OCI-M1 (cell line): ENCODE results near the gene TAF1.
A peak's percentile ranks its signal among the peaks of the same experiment; 100 is the strongest.
"Not testable (repeated sequence)": the region's sequence is repeated elsewhere in the genome, so short reads cannot be mapped to it uniquely, and the experiment has no call there.

Experiments
- DNase-seq: peaks from one replicate; lab custom pipeline; 2025; lab: John Stamatoyannopoulos, UW

TAF1 gene, protein sequence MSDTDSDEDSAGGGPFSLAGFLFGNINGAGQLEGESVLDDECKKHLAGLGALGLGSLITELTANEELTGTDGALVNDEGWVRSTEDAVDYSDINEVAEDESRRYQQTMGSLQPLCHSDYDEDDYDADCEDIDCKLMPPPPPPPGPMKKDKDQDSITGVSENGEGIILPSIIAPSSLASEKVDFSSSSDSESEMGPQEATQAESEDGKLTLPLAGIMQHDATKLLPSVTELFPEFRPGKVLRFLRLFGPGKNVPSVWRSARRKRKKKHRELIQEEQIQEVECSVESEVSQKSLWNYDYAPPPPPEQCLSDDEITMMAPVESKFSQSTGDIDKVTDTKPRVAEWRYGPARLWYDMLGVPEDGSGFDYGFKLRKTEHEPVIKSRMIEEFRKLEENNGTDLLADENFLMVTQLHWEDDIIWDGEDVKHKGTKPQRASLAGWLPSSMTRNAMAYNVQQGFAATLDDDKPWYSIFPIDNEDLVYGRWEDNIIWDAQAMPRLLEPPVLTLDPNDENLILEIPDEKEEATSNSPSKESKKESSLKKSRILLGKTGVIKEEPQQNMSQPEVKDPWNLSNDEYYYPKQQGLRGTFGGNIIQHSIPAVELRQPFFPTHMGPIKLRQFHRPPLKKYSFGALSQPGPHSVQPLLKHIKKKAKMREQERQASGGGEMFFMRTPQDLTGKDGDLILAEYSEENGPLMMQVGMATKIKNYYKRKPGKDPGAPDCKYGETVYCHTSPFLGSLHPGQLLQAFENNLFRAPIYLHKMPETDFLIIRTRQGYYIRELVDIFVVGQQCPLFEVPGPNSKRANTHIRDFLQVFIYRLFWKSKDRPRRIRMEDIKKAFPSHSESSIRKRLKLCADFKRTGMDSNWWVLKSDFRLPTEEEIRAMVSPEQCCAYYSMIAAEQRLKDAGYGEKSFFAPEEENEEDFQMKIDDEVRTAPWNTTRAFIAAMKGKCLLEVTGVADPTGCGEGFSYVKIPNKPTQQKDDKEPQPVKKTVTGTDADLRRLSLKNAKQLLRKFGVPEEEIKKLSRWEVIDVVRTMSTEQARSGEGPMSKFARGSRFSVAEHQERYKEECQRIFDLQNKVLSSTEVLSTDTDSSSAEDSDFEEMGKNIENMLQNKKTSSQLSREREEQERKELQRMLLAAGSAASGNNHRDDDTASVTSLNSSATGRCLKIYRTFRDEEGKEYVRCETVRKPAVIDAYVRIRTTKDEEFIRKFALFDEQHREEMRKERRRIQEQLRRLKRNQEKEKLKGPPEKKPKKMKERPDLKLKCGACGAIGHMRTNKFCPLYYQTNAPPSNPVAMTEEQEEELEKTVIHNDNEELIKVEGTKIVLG (N-terminal part only)

GRCh38 chrX:71365875-71366673 lies at the start of gene TAF1:
TSS of gene TAF1 (plus strand) at chrX:71366357. CDS start at chrX:71366375, 18 bp downstream.
- peak; percentile 97 for DNase-seq

DNA sequence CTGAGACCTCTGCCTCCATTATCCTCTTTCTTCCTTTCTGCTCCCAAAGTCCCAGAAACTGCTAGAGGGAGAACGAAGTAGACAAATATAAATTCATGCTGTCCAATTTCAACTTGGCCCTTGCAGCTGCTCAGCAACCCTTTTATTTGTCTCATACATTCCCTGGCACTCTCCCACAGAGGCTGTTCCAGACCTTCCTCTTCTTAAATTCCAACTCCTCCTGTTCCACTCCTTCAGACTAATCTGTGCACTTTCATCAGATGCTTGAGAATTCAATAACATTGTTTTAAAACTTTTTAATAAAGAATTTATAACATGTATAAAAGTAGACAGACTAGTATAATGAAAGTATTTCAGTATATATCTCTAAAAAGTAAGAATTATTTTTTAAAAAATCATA lies 49.2 kb upstream of the TAF1 start:
- DNase-seq: not testable (repeated sequence)

GRCh38 chrX:71320126-71320525 lies 46.0 kb upstream of the TAF1 start:
- DNase-seq: no peak

- no peak for DNase-seq
Observed at GRCh38 chrX:71321731-71322130, 44.4 kb upstream of the TAF1 start.

- DNase-seq: not testable (repeated sequence)
Observed at GRCh38 chrX:71324452-71324851, 41.7 kb upstream of the TAF1 start.

DNA sequence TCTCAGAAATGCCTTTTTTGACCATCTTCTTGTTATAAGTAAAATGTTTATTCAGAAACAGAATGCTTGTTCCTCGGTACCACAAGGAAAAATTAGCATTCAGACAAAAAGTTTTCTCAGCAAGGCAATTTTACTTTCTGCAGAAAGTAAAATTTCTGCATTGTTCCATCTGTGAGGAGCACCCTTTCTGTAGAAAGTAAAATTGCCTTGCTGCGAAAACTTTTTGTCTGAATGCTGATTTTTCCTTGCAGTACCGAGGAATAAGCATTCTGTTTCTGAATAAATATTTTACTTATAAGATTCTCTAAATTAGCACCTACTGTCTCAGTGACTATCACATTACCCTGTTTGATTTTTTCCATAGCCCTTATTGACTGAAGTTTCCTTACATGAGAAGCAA lies 39.8 kb upstream of the TAF1 start:
- no peak for DNase-seq

- DNase-seq: not testable (repeated sequence)
Observed at GRCh38 chrX:71349151-71349665, 16.9 kb upstream of the TAF1 start.

DNA sequence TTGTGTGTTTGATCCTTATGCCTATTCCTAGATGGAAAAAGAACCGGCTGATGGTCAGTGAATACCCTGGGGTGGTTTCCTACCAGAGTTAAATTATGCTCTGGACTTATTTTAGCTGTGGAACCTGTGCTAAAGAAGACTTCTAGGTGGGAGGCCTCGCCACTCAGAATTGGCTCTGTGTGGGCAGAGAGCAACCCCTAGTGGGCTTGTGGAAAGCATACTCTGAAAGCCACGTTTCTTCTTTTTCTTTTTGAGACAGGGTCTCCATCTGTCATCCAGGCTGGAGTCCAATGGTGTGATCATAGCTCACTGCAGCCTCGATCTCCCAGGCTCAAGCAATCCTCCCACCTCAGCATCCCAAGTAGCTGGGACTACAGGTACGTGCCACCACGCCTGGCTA lies 16.3 kb upstream of the TAF1 start:
- DNase-seq: not testable (repeated sequence)

- DNase-seq: not testable (repeated sequence)
Observed at GRCh38 chrX:71352439-71352838, 13.7 kb upstream of the TAF1 start.

DNA sequence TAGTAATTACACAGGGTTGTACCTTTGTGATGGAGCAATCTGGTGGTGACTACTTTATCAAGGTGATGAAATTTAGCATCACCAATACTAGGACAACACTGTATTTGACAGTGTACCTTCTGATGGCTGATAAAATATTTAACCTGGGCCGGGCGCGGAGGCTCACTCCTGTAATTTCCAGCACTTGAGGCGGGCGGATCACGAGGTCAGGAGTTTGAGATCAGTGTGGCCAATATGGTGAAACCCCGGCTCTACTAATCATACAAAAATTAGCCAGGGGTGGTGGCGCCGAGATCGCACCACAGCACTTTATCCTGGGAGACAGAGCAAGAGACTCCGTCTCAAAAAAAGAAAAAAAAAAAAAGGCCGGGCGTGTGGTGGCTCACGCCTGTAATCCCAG lies 1.9 kb upstream of the TAF1 start:
- no peak for DNase-seq

DNA sequence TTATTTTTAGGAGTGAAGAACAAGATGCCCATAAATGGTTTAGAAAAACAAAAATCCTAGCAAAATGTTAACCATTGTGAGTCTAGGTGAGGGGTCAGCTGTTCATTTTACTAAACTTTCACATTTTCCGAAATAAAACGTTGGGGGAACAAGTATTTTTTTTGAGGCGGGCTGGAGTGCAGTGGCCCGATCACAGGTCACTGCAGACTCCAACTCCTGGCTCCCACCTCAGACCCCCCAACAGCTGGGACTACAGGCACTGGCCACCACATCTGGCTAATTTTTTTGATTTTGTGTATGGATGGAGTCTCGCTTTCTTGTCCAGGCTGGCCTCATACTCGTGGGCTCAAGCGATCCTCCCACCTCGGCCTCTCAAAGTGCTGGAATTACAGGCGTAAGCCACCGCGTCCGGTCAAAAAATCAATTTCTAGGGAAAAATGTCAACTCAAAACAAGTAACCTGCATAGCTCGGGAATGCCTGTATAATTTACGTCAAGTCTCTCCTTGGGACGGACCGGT lies 742 bp upstream of the TAF1 start:
- DNase-seq: peak; percentile 43

- DNase-seq: peak; percentile 61
Observed at GRCh38 chrX:71366674-71367256, 608 bp downstream of the TAF1 start.

- DNase-seq: peak; percentile 34
Observed at GRCh38 chrX:71367396-71367795, 1.2 kb downstream of the TAF1 start.

DNA sequence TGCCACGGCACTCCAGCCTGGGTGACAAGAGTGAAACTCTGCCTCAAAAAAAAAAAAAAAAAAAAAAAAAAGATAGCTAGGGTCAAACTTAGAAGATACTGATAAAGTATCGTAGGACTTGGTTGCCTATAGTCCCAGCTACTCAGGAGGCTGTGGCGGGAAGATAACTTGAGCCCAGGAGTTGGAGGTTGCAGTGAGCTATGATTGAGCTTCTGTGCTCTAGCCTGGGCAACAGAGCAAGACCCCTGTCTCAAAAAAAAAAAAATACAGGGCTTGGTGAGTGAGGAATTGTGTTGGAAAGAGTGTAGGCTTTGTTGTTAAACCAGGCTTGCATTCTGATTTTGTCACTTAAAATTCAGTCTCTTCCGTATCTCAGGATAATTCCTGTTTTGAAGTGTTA lies 6.2 kb downstream of the TAF1 start:
- no peak for DNase-seq

GRCh38 chrX:71378732-71379131 lies 12.6 kb downstream of the TAF1 start:
- DNase-seq: no peak

DNA sequence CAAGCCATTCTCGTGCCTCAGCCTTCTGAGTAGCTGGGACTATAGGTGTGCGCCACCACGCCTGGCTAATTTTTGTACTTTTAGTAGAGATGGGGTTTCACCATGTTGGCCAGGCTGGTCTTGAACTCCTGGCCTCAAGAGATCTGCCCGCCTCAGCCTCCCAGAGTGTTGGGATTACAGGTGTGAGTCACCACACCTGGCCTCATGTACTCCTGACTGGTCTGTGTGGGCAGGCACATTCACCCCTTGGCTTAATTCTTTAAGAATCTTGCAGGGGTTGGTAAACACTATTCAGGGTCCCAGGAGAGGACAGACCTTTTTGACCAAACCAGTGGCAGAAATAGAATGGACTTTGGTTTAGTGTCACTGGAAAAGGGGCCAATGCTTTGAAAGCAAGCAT lies 25.6 kb downstream of the TAF1 start:
- DNase-seq: not testable (repeated sequence)

DNA sequence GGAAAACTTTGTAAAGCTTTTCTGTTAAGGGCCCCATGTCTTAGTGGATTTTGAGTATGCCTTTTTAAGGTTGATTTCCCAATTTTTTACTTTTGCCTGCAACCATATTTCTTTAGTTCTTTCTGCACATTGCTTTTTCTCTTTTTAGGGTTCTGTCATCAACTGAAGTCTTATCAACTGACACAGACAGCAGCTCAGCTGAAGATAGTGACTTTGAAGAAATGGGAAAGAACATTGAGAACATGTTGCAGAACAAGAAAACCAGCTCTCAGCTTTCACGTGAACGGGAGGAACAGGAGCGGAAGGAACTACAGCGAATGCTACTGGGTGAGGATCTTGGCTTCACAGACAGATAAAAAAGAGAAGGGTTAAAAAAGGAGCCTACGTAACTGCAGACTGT lies 27.8 kb downstream of the TAF1 start:
- peak; percentile 74 for DNase-seq

DNA sequence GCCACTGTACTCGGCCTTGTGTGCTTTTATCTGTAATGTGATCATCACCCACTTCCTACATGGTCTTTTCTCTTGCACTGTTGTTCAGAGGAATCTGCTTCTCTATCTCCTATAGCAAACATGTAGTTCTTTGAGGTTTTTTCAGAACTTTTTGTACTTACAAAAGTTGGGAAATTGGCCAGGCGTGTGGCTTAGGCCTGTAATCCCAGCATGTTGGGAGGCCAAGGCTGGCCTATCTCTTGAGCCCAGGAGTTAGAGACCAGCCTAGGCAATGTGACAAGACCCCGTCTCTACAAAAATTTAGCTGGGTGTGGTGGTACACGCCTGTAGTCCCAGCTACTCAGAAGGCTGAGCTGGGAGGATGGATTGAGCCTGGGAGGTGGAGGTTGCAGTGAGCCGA lies 30.4 kb downstream of the TAF1 start:
- DNase-seq: no peak

- DNase-seq: no peak
Observed at GRCh38 chrX:71400710-71401109, 34.6 kb downstream of the TAF1 start.

DNA sequence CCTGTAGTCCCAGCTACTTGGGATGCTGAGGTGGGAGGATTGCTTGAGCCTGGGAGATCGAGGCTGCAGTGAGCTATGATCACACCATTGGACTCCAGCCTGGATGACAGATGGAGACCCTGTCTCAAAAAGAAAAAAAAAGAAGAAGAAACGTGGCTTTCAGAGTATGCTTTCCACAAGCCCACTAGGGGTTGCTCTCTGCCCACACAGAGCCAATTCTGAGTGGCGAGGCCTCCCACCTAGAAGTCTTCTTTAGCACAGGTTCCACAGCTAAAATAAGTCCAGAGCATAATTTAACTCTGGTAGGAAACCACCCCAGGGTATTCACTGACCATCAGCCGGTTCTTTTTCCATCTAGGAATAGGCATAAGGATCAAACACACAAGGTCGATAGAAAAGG lies 50.1 kb downstream of the TAF1 start:
- DNase-seq: not testable (repeated sequence)
